ENCODE results near the gene FRMD6.

DNA sequence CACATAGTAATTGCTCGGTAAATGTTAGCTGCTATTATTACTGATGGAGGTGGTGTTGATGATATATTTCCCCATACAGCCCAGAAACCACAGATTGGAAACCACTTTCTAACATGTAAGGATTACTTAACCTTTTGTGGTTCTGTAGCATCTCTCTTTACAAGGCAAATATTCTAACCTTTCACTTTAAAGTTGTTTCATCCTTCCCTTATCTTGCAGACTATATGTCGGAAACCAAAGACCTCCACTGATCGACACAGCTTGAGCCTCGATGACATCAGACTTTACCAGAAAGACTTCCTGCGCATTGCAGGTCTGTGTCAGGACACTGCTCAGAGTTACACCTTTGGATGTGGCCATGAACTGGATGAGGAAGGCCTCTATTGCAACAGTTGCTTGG is 75.8 kb downstream of the FRMD6 start:
- TF ChIP-seq CTCF (conservative IDR thresholded peaks at IDR 0.05) (no peak), ZFX (IDR thresholded peaks at IDR 0.05) (no peak)
